ENCODE data around the gene FARP1.

Gene FARP1

GRCh38 chr13:98345107-98345935 is 202.4 kb downstream of the FARP1 start:
- H3K27ac ChIP-seq = no peak overlapping the region
- TF ChIP-seq CTCF (IDR thresholded peaks at IDR 0.05) = no peak
- no peak overlapping the region for H3K4me3 ChIP-seq (ENCODE audit: low read depth in 1 of 2, low read length in 1 of 2)
- H3K9me3 ChIP-seq = no peaks in the 10 kb centered on the region
- no peaks in the 10 kb centered on the region for H3K4me1 ChIP-seq (ENCODE audit: control insufficient read depth in 1 of 2, insufficient read depth in 1 of 2, low read depth in 1 of 2, low read length in 1 of 2)
- H3K27me3 ChIP-seq = peaks cover 4% of the 10 kb centered on the region
- H3K36me3 ChIP-seq = no peaks in the 10 kb centered on the region

- H3K4me1 ChIP-seq (ENCODE audit: control insufficient read depth in 1 of 2, insufficient read depth in 1 of 2, low read depth in 1 of 2, low read length in 1 of 2) = no peaks in the 10 kb centered on the region
- H3K36me3 ChIP-seq = no peaks in the 10 kb centered on the region
- no peak overlapping the region for H3K4me3 ChIP-seq (ENCODE audit: low read depth in 1 of 2, low read length in 1 of 2)
- H3K9me3 ChIP-seq = no peaks in the 10 kb centered on the region
- no peak overlapping the region for H3K27ac ChIP-seq
- TF ChIP-seq CTCF (IDR thresholded peaks at IDR 0.05) = no peak
- no peaks in the 10 kb centered on the region for H3K27me3 ChIP-seq
These were observed 204.2 kb downstream of the FARP1 start for GRCh38 chr13:98346904-98347636.

- Histone ChIP-seq H3K36me3 (no peaks in the 10 kb centered on the region), H3K27me3 (no peaks in the 10 kb centered on the region), H3K4me1 (ENCODE audit: control insufficient read depth in 1 of 2, insufficient read depth in 1 of 2, low read depth in 1 of 2, low read length in 1 of 2) (no peaks in the 10 kb centered on the region), H3K27ac (no peak overlapping the region), H3K9me3 (no peaks in the 10 kb centered on the region), H3K4me3 (ENCODE audit: low read depth in 1 of 2, low read length in 1 of 2) (no peak overlapping the region)
- TF ChIP-seq CTCF (IDR thresholded peaks at IDR 0.05) = no peak
These were observed 204.9 kb downstream of the FARP1 start for GRCh38 chr13:98347756-98348155.

GRCh38 chr13:98348466-98349200 is 205.7 kb downstream of the FARP1 start:
- Histone ChIP-seq H3K27me3 (no peaks in the 10 kb centered on the region), H3K9me3 (no peaks in the 10 kb centered on the region), H3K4me3 (ENCODE audit: low read depth in 1 of 2, low read length in 1 of 2) (no peak overlapping the region), H3K4me1 (ENCODE audit: control insufficient read depth in 1 of 2, insufficient read depth in 1 of 2, low read depth in 1 of 2, low read length in 1 of 2) (no peaks in the 10 kb centered on the region), H3K27ac (no peak overlapping the region), H3K36me3 (no peaks in the 10 kb centered on the region)
- no peak for TF ChIP-seq CTCF (IDR thresholded peaks at IDR 0.05)

- H3K9me3 ChIP-seq = no peaks in the 10 kb centered on the region
- H3K4me3 ChIP-seq (ENCODE audit: low read depth in 1 of 2, low read length in 1 of 2) = no peak overlapping the region
- no peak overlapping the region for H3K27ac ChIP-seq
- H3K36me3 ChIP-seq = no peaks in the 10 kb centered on the region
- no peaks in the 10 kb centered on the region for H3K27me3 ChIP-seq
- H3K4me1 ChIP-seq (ENCODE audit: control insufficient read depth in 1 of 2, insufficient read depth in 1 of 2, low read depth in 1 of 2, low read length in 1 of 2) = no peaks in the 10 kb centered on the region
- no peak for TF ChIP-seq CTCF (IDR thresholded peaks at IDR 0.05)
These were observed 206.9 kb downstream of the FARP1 start for GRCh38 chr13:98349731-98350305.

Measured in neutrophil (primary cell).